ENCODE measurements around the gene RIC8B.

DNA sequence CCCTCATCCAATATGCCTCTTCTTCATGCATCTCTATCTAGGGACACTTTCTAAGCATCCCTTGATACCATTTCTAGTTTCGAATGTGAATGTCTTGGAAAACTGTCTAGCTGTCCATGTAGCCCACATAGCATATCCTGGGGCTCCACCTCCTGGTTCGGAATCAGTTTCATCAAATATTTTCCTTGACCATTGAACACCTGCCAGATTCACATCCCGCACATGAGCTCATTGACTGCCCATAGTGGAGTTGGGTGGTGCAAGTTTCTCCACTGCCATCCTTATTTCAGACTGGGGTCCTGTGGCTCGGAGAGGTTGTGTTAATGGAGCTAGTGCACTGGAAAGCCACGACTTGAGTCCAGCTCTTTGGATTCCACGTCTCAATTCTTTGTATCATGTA, 122.6 kb downstream of the RIC8B start:
- TF ChIP-seq CTCF (IDR thresholded peaks at IDR 0.05; ENCODE audit: borderline replicate concordance, extremely low read depth, low read length, poor library complexity, severe bottlenecking) (no peak), EZH2 (IDR thresholded peaks at IDR 0.05; ENCODE audit: borderline replicate concordance, low read depth, low read length, severe bottlenecking) (no peak)
